IMR-90 (cell line): ENCODE data around the gene WDR17. TPM values are rescaled to one million over a fixed set of nuclear protein-coding genes. Genes with fewer than 3 reads are reported as not detected.

Experiments used
- ATAC-seq: fragments of 200-7000 bp; cut with Tn5 transposase; 2 replicates; pipeline ENCODE4 v1.9.1; 2020; ENCODE audit warnings: low read depth, mild to moderate bottlenecking, moderate library complexity
- BruUV-seq: library from RNA; stranded (reverse); fragments of 400-500 nt; replicated peaks from 2 replicates; lab custom pipeline; 2021; lab: Mats Ljungman, UMichigan
- CTCF ChIA-PET: fragments of 300-600 bp; formaldehyde crosslinking; extraction: SDS; loops from one replicate; lab custom pipeline; 2021; ENCODE audit warnings: antibody characterized with exemption; lab: Yijun Ruan, JAX
- POLR2A ChIA-PET: fragments of 300-600 bp; sonication (Branson Sonifier 250); formaldehyde crosslinking; loops from one replicate; lab custom pipeline; 2022; ENCODE audit warnings: antibody characterized with exemption; ENCODE audit not compliant: unreplicated experiment; lab: Charles Lee
- DNase-seq: peaks from one replicate; pipeline ENCODE4 v3.0.0; 2013
- H2AFZ ChIP-seq: replicated peaks from 2 replicates; pipeline ENCODE3; 2013; ENCODE audit warnings: low read length, mild to moderate bottlenecking; ENCODE audit not compliant: poor library complexity
- H2AK5ac ChIP-seq: 2 replicates; pipeline ENCODE4 v1.6.1; 2013; ENCODE audit warnings: low read depth, low read length, inconsistent platforms
- H2AK9ac ChIP-seq: replicated peaks from 2 replicates; pipeline ENCODE3; 2013; ENCODE audit warnings: mild to moderate bottlenecking, low read depth, low read length, moderate library complexity; ENCODE audit not compliant: poor library complexity
- H2BK120ac ChIP-seq: 2 replicates; pipeline ENCODE4 v1.6.1; 2013; ENCODE audit warnings: low read depth, low read length, inconsistent platforms
- H2BK15ac ChIP-seq: 3 replicates; pipeline ENCODE4 v1.6.1; 2013; ENCODE audit warnings: low read depth, low read length, inconsistent platforms
- H2BK20ac ChIP-seq: 2 replicates; pipeline ENCODE4 v1.6.1; 2013; ENCODE audit warnings: low read depth, mild to moderate bottlenecking, inconsistent platforms, low read length, moderate library complexity
- H2BK5ac ChIP-seq: 2 replicates; pipeline ENCODE4 v1.6.1; 2013; ENCODE audit warnings: mild to moderate bottlenecking, low read depth, low read length, inconsistent platforms; ENCODE audit not compliant: poor library complexity, severe bottlenecking
- H3K14ac ChIP-seq: replicated peaks from 2 replicates; pipeline ENCODE4 v1.6.1; 2013; ENCODE audit warnings: low read depth, low read length, inconsistent platforms
- H3K18ac ChIP-seq: 2 replicates; pipeline ENCODE4 v1.6.1; 2013; ENCODE audit warnings: low read depth, low read length, control low read depth
- H3K23ac ChIP-seq: 2 replicates; pipeline ENCODE4 v1.6.1; 2013; ENCODE audit warnings: low read depth, low read length, inconsistent platforms
- H3K27ac ChIP-seq: 2 replicates; pipeline ENCODE4 v1.5.1; 2013; ENCODE audit warnings: mild to moderate bottlenecking, control low read depth, low read length; ENCODE audit not compliant: insufficient read depth
- H3K27me3 ChIP-seq: 2 replicates; pipeline ENCODE4 v1.6.1; 2013; ENCODE audit warnings: low read length; ENCODE audit not compliant: control insufficient read depth, insufficient read depth
- H3K36me3 ChIP-seq: 2 replicates; pipeline ENCODE4 v1.6.1; 2013; ENCODE audit warnings: low read length, mixed read lengths; ENCODE audit not compliant: control insufficient read depth, insufficient read depth
- H3K4ac ChIP-seq: 2 replicates; pipeline ENCODE4 v1.6.1; 2013; ENCODE audit warnings: low read depth, low read length, inconsistent platforms
- H3K4me1 ChIP-seq: 2 replicates; pipeline ENCODE4 v1.6.1; 2013; ENCODE audit warnings: low read length, mixed read lengths; ENCODE audit not compliant: control insufficient read depth, insufficient read depth
- H3K4me2 ChIP-seq: 2 replicates; pipeline ENCODE4 v1.6.1; 2013; ENCODE audit warnings: low read depth, mild to moderate bottlenecking, control low read depth, low read length, moderate library complexity
- H3K4me3 ChIP-seq: 2 replicates; pipeline ENCODE4 v1.5.1; 2013; ENCODE audit warnings: low read depth, mild to moderate bottlenecking, control low read depth, low read length, moderate library complexity; ENCODE audit not compliant: insufficient read depth
- H3K56ac ChIP-seq: 2 replicates; pipeline ENCODE4 v1.6.1; 2013; ENCODE audit warnings: low read length, inconsistent platforms; ENCODE audit not compliant: insufficient read depth; ENCODE audit errors: extremely low read depth
- H3K79me1 ChIP-seq, 2 experiments: 2 replicates each; pipeline ENCODE4 v1.6.1; 2013; ENCODE audit warnings: low read length in 2 of 2, inconsistent platforms in 1 of 2, low read depth in 1 of 2
- H3K9ac ChIP-seq: 2 replicates; pipeline ENCODE4 v1.6.1; 2013; ENCODE audit warnings: low read depth, low read length, control low read depth
- H3K9me1 ChIP-seq: 2 replicates; pipeline ENCODE4 v1.6.1; 2013; ENCODE audit warnings: low read length, inconsistent platforms; ENCODE audit not compliant: insufficient read depth
- H3K9me3 ChIP-seq: 2 replicates; pipeline ENCODE4 v1.6.1; 2013; ENCODE audit warnings: low read length; ENCODE audit not compliant: control insufficient read depth, insufficient read depth
- H4K20me1 ChIP-seq: 2 replicates; pipeline ENCODE4 v1.6.1; 2013; ENCODE audit warnings: low read length, inconsistent platforms; ENCODE audit not compliant: insufficient read depth
- H4K5ac ChIP-seq: 2 replicates; pipeline ENCODE4 v1.6.1; 2013; ENCODE audit warnings: mild to moderate bottlenecking, low read depth, low read length, control low read depth
- H4K8ac ChIP-seq, 2 experiments: 2 replicates each; pipeline ENCODE4 v1.6.1; 2013; ENCODE audit warnings: low read depth in 2 of 2, low read length in 2 of 2, control low read depth in 1 of 2, inconsistent platforms in 1 of 2
- H4K91ac ChIP-seq: 2 replicates; pipeline ENCODE4 v1.6.1; 2013; ENCODE audit warnings: low read depth, low read length, inconsistent platforms; ENCODE audit not compliant: insufficient read depth
- BHLHE40 ChIP-seq: fragments of 150-350 bp; IDR thresholded peaks from 2 replicates; pipeline ENCODE4 v1.6.1; 2016; ENCODE audit warnings: mild to moderate bottlenecking, low read depth, low read length
- CHD1 ChIP-seq: IDR thresholded peaks from 2 replicates; pipeline ENCODE4 v1.6.1; 2012; ENCODE audit warnings: low read depth, low read length, improper control_type of control experiment
- CTCF ChIP-seq: conservative IDR thresholded peaks from 2 replicates; pipeline ENCODE4 v1.5.1; 2012; ENCODE audit warnings: mild to moderate bottlenecking, low read depth, low read length, improper control_type of control experiment
- ELK1 ChIP-seq: fragments of 150-350 bp; IDR thresholded peaks from 2 replicates; pipeline ENCODE4 v1.6.1; 2016; ENCODE audit warnings: low read depth, mild to moderate bottlenecking, low read length, moderate library complexity, borderline replicate concordance
- FOS ChIP-seq: fragments of 150-350 bp; IDR thresholded peaks from 2 replicates; pipeline ENCODE4 v1.6.1; 2016; ENCODE audit warnings: low read depth, low read length
- MAZ ChIP-seq: IDR thresholded peaks from 2 replicates; pipeline ENCODE4 v1.6.1; 2012; ENCODE audit warnings: low read depth, mild to moderate bottlenecking, low read length, improper control_type of control experiment, moderate library complexity, borderline replicate concordance
- MXI1 ChIP-seq: IDR thresholded peaks from 2 replicates; pipeline ENCODE4 v1.6.1; 2012; ENCODE audit warnings: low read depth, mild to moderate bottlenecking, low read length, moderate library complexity, borderline replicate concordance
- NFE2L2 ChIP-seq: fragments of 150-350 bp; IDR thresholded peaks from 2 replicates; pipeline ENCODE4 v1.6.1; 2016; ENCODE audit warnings: low read depth, mild to moderate bottlenecking, low read length
- POLR2A ChIP-seq: IDR thresholded peaks from 2 replicates; pipeline ENCODE4 v1.6.1; 2012; ENCODE audit warnings: mild to moderate bottlenecking, low read depth, low read length
- RFX5 ChIP-seq: IDR thresholded peaks from 2 replicates; pipeline ENCODE4 v1.8.0; 2012; ENCODE audit warnings: low read depth, mild to moderate bottlenecking, low read length, moderate library complexity
- SMC3 ChIP-seq: fragments of 150-350 bp; IDR thresholded peaks from 2 replicates; pipeline ENCODE4 v1.6.1; 2016; ENCODE audit warnings: low read depth, mild to moderate bottlenecking, antibody characterized with exemption, low read length, moderate library complexity
- WGBS, 2 experiments: methylation state at CpG; one replicate each; pipeline versions ENCODE4 v1.1.5 to v1.1.7; 2013; ENCODE audit warnings: missing lambda C conversion rate in 2 of 2; ENCODE audit not compliant: insufficient read length in 1 of 2; ENCODE audit errors: extremely low coverage in 2 of 2; 5-methylcytosine and 5-hydroxymethylcytosine counted together
- dilution Hi-C: fragments of 300-500 bp; cut with HindIII; formaldehyde crosslinking; loops from one replicate; pipeline ENCODE4 v1.14.3; 2018; ENCODE audit warnings: low sequenced_read_pairs; ENCODE audit not compliant: unreplicated experiment
- in situ Hi-C: fragments of 300-500 bp; cut with MboI; formaldehyde crosslinking; loops from 3 replicates; pipeline ENCODE4 v1.14.3; 2019; ENCODE audit warnings: low sequenced_read_pairs, inconsistent platforms, mixed read lengths
- intact Hi-C: fragments of 100-400 bp; cut with micrococcal nuclease; formaldehyde crosslinking; loops from 2 replicates; pipeline ENCODE4 v1.10.0; 2022
- polyA plus RNA-seq, 3 experiments: library from polyadenylated mRNA; depleted of rRNA; stranded (reverse); fragments of >200 nt; gene quantifications; 2 replicates each; pipeline ENCODE4 v1.2.3, GENCODE V29; 2012; ENCODE audit warnings: low replicate concordance in 1 of 3
- total RNA-seq: library from RNA; depleted of rRNA; stranded (reverse); fragments of >200 nt; gene quantifications from 2 replicates; pipeline ENCODE4 v1.2.3, GENCODE V29; 2012
- TF ChIP-seq, protein P1 (sequence below): fragments of 150-350 bp; IDR thresholded peaks from 2 replicates; pipeline ENCODE4 v1.6.1; 2017; ENCODE audit warnings: mild to moderate bottlenecking, antibody characterized with exemption, low read length, low read depth

The WDR17 gene
- total and polyA plus RNA-seq, 2 of the 4 experiments (the other 2 are of a cell fraction): 0.53 to 0.54 TPM

DNA sequence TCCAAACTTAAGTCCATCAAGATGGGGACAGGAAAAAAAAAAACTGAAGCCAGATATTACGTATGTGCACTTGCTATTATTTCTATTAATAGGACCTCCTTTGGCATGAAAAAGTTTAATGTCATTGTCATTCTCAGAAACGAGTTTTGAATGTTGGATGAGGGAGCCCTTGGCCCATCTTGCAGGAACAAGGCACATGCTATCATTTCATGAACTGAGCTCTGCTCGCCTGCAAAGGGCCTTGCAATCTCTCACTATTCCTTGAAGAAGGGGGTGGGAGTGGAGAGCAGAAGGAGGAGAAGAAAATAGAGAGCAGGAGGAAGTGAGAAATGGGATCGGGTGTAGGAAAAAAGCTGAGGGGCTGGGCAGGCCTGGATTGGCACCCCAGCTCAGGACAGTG, 164.0 kb downstream of the WDR17 start:
- no peak for TF ChIP-seq RFX5
- TF ChIP-seq BHLHE40: no peak
- no peak for TF ChIP-seq NFE2L2
- TF ChIP-seq CHD1: no peak
- TF ChIP-seq, protein P1, sequence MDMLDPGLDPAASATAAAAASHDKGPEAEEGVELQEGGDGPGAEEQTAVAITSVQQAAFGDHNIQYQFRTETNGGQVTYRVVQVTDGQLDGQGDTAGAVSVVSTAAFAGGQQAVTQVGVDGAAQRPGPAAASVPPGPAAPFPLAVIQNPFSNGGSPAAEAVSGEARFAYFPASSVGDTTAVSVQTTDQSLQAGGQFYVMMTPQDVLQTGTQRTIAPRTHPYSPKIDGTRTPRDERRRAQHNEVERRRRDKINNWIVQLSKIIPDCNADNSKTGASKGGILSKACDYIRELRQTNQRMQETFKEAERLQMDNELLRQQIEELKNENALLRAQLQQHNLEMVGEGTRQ: no peak
- TF ChIP-seq ELK1: no peak
- TF ChIP-seq SMC3: no peak
- no peak for TF ChIP-seq CTCF
- no peak for TF ChIP-seq MAZ
- no peak for TF ChIP-seq FOS
- no peak for TF ChIP-seq POLR2A
- no peak for TF ChIP-seq MXI1
- Histone ChIP-seq H3K18ac (peak overlapping the region; percentile 64; the same call in 1 of the 2 replicates), H3K23ac (no peak overlapping the region), H4K8ac (peak overlapping the region; percentile 8 to 28; a peak in 1 of 4 replicates), H3K9me3 (no peaks in the 10 kb centered on the region), H3K9ac (no peak overlapping the region), H2BK120ac (no peak overlapping the region), H3K79me1 (no peaks in the 10 kb centered on the region), H2BK20ac (peak overlapping the region; percentile 31; the same call in 1 of the 2 replicates), H2BK15ac (no peak overlapping the region; the same call in 2 of the 3 replicates), H2AK5ac (no peak overlapping the region), H3K4me1 (peaks cover 6% of the 10 kb centered on the region; the same call in 1 of the 2 replicates), H3K4me2 (no peak overlapping the region), H3K27me3 (no peaks in the 10 kb centered on the region), H3K4ac (0 out of 2 replicates have a peak overlapping the region, but pooled peaks have one; percentile 34), H3K27ac (no peak overlapping the region), H2AK9ac (no peak overlapping the region), H3K9me1 (no peaks in the 10 kb centered on the region), H3K56ac (no peak overlapping the region), H2BK5ac (no peak overlapping the region), H4K5ac (peak overlapping the region; percentile 75; the same call in 1 of the 2 replicates), H3K4me3 (no peak overlapping the region), H3K14ac (no peak overlapping the region), H2AFZ (peak overlapping the region; percentile 15), H4K91ac (no peak overlapping the region), H3K36me3 (no peaks in the 10 kb centered on the region), H4K20me1 (no peaks in the 10 kb centered on the region)
- dilution Hi-C loops (no loop called here), intact Hi-C loops (no loop called here), in situ Hi-C loops (no loop called here)
- no TSS peak for BruUV-seq
- no peak for DNase-seq
- ATAC-seq: no peak
- no CpG with 5 or more reads among the region's 4 CpGs for whole genome bisulfite sequencing, 2 experiments
- POLR2A ChIA-PET: no interaction called here
- CTCF ChIA-PET: no interaction called here
